ENCODE results near the gene AARS1. TPM values are rescaled to one million over a fixed set of nuclear protein-coding genes. Genes with fewer than 3 reads are reported as not detected.
"Not testable (repeated sequence)": the region's sequence is repeated elsewhere in the genome, so short reads cannot be mapped to it uniquely, and the experiment has no call there.

Gene AARS1
- total and polyA plus RNA-seq, 9 donors = 38.1 to 71.1 (median 62.5) TPM

DNA sequence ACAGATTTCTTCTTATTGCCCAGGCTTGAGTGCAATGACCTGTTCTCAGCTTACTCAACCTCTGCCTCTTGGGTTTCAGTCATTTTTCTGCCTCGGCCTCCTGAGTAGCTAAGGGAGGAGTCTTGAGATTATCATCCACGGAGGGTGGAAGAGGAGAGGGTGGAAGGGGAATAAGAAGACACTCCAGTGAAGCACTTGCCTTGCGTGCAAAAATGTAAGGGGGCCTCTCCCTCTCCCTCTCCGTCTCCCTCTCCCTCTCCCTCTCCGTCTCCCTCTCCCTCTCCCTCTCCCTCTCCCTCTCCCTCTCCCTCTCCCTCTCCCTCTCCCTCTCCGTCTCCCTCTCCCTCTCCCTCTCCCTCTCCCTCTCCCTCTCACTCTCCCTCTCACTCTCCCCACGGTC, 85.8 kb downstream of the AARS1 start:
- not testable (repeated sequence) for H3K4me1 ChIP-seq (ENCODE audit: control insufficient read depth, insufficient read depth, low read length); H3K27ac ChIP-seq (ENCODE audit: low read length); DNase-seq; H3K9me3 ChIP-seq (replicated peaks; ENCODE audit: control insufficient read depth, low read depth, low read length); H3K4me3 ChIP-seq (ENCODE audit: low read length); H3K36me3 ChIP-seq (ENCODE audit: control insufficient read depth, insufficient read depth, low read length); H3K27me3 ChIP-seq (ENCODE audit: control insufficient read depth, insufficient read depth, low read length)
- WGBS (ENCODE audit: insufficient coverage) = no CpG with 5 or more reads among the region's 7 CpGs

Other genes with a start within 250 kb of the AARS1 start
- 14.2 TPM for gene PDPR, start 175.2 kb downstream of the AARS1 start, total RNA-seq
- 10 to 100 TPM; 14.1 to 29.7 (median 18.7) TPM for gene PDPR, start 175.2 kb downstream of the AARS1 start, polyA plus RNA-seq (ENCODE audit: insufficient read depth in 1 of 8, insufficient read length in 8 of 8, low replicate concordance in 1 of 8)
- gene CLEC18C, start 115.7 kb downstream of the AARS1 start, total RNA-seq = 0.35 TPM
- gene CLEC18C, start 115.7 kb downstream of the AARS1 start, polyA plus RNA-seq (ENCODE audit: insufficient read depth in 1 of 8, insufficient read length in 8 of 8, low replicate concordance in 1 of 8) = 1 to 10 TPM in 1 of 8 donors, under 1 TPM in 7; 0.04 to 1.3 (median 0.37) TPM
- 17.2 TPM for gene EXOSC6, start 37.6 kb downstream of the AARS1 start, total RNA-seq
- gene EXOSC6, start 37.6 kb downstream of the AARS1 start, polyA plus RNA-seq (ENCODE audit: insufficient read depth in 1 of 8, insufficient read length in 8 of 8, low replicate concordance in 1 of 8) = 10 to 100 TPM in 7 of 8 donors, 1 to 10 TPM in 1; 9.4 to 16.2 (median 12.7) TPM
- gene DDX19B, start 9.7 kb upstream of the AARS1 start, total RNA-seq = 19.9 TPM
- gene DDX19B, start 9.7 kb upstream of the AARS1 start, polyA plus RNA-seq (ENCODE audit: insufficient read depth in 1 of 8, insufficient read length in 8 of 8, low replicate concordance in 1 of 8) = 10 to 100 TPM; 19.1 to 27.5 (median 22.1) TPM
- gene DDX19A, start 57.4 kb upstream of the AARS1 start, total RNA-seq = 37.2 TPM
- gene DDX19A, start 57.4 kb upstream of the AARS1 start, polyA plus RNA-seq (ENCODE audit: insufficient read depth in 1 of 8, insufficient read length in 8 of 8, low replicate concordance in 1 of 8) = 10 to 100 TPM; 32.7 to 39.7 (median 36.1) TPM
- 26.0 TPM for gene ST3GAL2, start 149.6 kb upstream of the AARS1 start, total RNA-seq
- gene ST3GAL2, start 149.6 kb upstream of the AARS1 start, polyA plus RNA-seq (ENCODE audit: insufficient read depth in 1 of 8, insufficient read length in 8 of 8, low replicate concordance in 1 of 8) = 10 to 100 TPM; 19.3 to 36.5 (median 30.0) TPM
- gene FCSK, start 165.1 kb upstream of the AARS1 start, total RNA-seq = 7.3 TPM
- gene FCSK, start 165.1 kb upstream of the AARS1 start, polyA plus RNA-seq (ENCODE audit: insufficient read depth in 1 of 8, insufficient read length in 8 of 8, low replicate concordance in 1 of 8) = 10 to 100 TPM in 1 of 8 donors, 1 to 10 TPM in 7; 5.2 to 10.2 (median 8.0) TPM
- 48.2 TPM for gene COG4, start 234.0 kb upstream of the AARS1 start, total RNA-seq
- 10 to 100 TPM; 30.6 to 42.2 (median 39.0) TPM for gene COG4, start 234.0 kb upstream of the AARS1 start, polyA plus RNA-seq (ENCODE audit: insufficient read depth in 1 of 8, insufficient read length in 8 of 8, low replicate concordance in 1 of 8)
- 131 TPM for gene SF3B3, start 234.3 kb upstream of the AARS1 start, total RNA-seq
- 100 to 1,000 TPM; 174 to 247 (median 205) TPM for gene SF3B3, start 234.3 kb upstream of the AARS1 start, polyA plus RNA-seq (ENCODE audit: insufficient read depth in 1 of 8, insufficient read length in 8 of 8, low replicate concordance in 1 of 8)